ENCODE data around the gene PKN1. TPM values are rescaled to one million over a fixed set of nuclear protein-coding genes. Genes with fewer than 3 reads are reported as not detected.

The PKN1 gene
- total RNA-seq, 1 experiment from 2014 or later: 170 TPM

GRCh38 chr19:14406645-14407401, 26.3 kb upstream of the PKN1 start:
- CTCF ChIA-PET: interaction anchor here (1.0 to 6.8 kb wide), 64 partner anchors 9 to 973 kb away, joined by 3 to 197 read pairs (median 7); partner anchors contain the start of genes ADGRE5, AKAP8, ASF1B and C19orf67
- H3K4me1 Mint-ChIP-seq: peaks cover 14% of the 10 kb centered on the region
- no peaks in the 10 kb centered on the region for H3K9me3 Mint-ChIP-seq
- peak overlapping the region; percentile 76 for H3K27ac Mint-ChIP-seq
- peak overlapping the region; percentile 29; the same call in 1 of the 2 replicates for H3K4me3 Mint-ChIP-seq
- no peaks in the 10 kb centered on the region for H3K27me3 Mint-ChIP-seq (ENCODE audit: low read depth)
- ATAC-seq: no peak
- H3K36me3 Mint-ChIP-seq: peaks cover 36% of the 10 kb centered on the region
- no peak for DNase-seq (ENCODE audit: low spot score)
- POLR2A ChIA-PET: interaction anchor here (1.0 to 2.4 kb wide), 7 partner anchors 8 to 270 kb away, joined by 3 to 28 read pairs (median 3); partner anchors contain the start of gene ASF1B
- TF ChIP-seq ZNF671 (CRISPR knock-in tag; IDR thresholded peaks at IDR 0.05) (no peak), NFATC4 (CRISPR knock-in tag; IDR thresholded peaks at IDR 0.05) (0 out of 2 replicates have a peak, but pooled peaks have one; percentile 21), CBFB (CRISPR knock-in tag; IDR thresholded peaks at IDR 0.05; ENCODE audit: low read depth) (0 out of 2 replicates have a peak, but pooled peaks have one; percentile 17)

GRCh38 chr19:14407605-14408484, 25.3 kb upstream of the PKN1 start:
- Mint-ChIP-seq H3K4me1 (peaks cover 14% of the 10 kb centered on the region), H3K4me3 (no peak overlapping the region), H3K36me3 (peaks cover 43% of the 10 kb centered on the region), H3K27ac (no peak overlapping the region), H3K27me3 (ENCODE audit: low read depth) (no peaks in the 10 kb centered on the region), H3K9me3 (no peaks in the 10 kb centered on the region)
- no peak for ATAC-seq
- no peak for DNase-seq (ENCODE audit: low spot score)
- TF ChIP-seq PRRX2 (CRISPR knock-in tag; IDR thresholded peaks at IDR 0.05) (no peak), RORB (CRISPR knock-in tag; IDR thresholded peaks at IDR 0.05) (no peak), NFATC4 (CRISPR knock-in tag; IDR thresholded peaks at IDR 0.05) (no peak), TEAD4 (CRISPR knock-in tag; IDR thresholded peaks at IDR 0.05) (no peak), ATF3 (CRISPR knock-in tag; conservative IDR thresholded peaks at IDR 0.05) (no peak), NR2C2 (CRISPR knock-in tag; IDR thresholded peaks at IDR 0.05) (no peak), AFF4 (CRISPR knock-in tag; IDR thresholded peaks at IDR 0.05; ENCODE audit: borderline replicate concordance) (no peak), PREB (CRISPR knock-in tag; IDR thresholded peaks at IDR 0.05; ENCODE audit: borderline replicate concordance) (no peak), ZNF425 (CRISPR knock-in tag; conservative IDR thresholded peaks at IDR 0.05) (no peak), GTF2I (CRISPR knock-in tag; conservative IDR thresholded peaks at IDR 0.05) (no peak), ZNF423 (CRISPR knock-in tag; IDR thresholded peaks at IDR 0.05) (no peak), MYBL2 (CRISPR knock-in tag; IDR thresholded peaks at IDR 0.05) (no peak), KAT7 (CRISPR knock-in tag; IDR thresholded peaks at IDR 0.05; ENCODE audit: borderline replicate concordance) (no peak)
- TF ChIP-seq, protein P1, sequence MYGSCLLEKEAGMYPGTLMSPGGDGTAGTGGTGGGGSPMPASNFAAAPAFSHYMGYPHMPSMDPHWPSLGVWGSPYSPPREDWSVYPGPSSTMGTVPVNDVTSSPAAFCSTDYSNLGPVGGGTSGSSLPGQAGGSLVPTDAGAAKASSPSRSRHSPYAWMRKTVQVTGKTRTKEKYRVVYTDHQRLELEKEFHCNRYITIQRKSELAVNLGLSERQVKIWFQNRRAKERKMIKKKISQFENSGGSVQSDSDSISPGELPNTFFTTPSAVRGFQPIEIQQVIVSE (CRISPR knock-in tag; IDR thresholded peaks at IDR 0.05; ENCODE audit: borderline replicate concordance): no peak
- TF ChIP-seq, protein P2, sequence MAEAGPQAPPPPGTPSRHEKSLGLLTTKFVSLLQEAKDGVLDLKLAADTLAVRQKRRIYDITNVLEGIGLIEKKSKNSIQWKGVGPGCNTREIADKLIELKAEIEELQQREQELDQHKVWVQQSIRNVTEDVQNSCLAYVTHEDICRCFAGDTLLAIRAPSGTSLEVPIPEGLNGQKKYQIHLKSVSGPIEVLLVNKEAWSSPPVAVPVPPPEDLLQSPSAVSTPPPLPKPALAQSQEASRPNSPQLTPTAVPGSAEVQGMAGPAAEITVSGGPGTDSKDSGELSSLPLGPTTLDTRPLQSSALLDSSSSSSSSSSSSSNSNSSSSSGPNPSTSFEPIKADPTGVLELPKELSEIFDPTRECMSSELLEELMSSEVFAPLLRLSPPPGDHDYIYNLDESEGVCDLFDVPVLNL (CRISPR knock-in tag; IDR thresholded peaks at IDR 0.05; ENCODE audit: borderline replicate concordance, low read depth): no peak
- CTCF ChIA-PET: interaction anchor here (0.7 to 6.8 kb wide), 12 partner anchors 9 to 350 kb away, joined by 3 to 197 read pairs (median 33); partner anchors contain the start of genes ADGRE5, ASF1B, DDX39A and PTGER1
- POLR2A ChIA-PET: interaction anchor here (1.1 kb wide), 1 partner anchor 24 kb away, joined by 3 read pairs; no protein-coding TSS in a partner anchor

Data from WTC11 (cell line).